RKO (cell line): ENCODE data around the gene ST8SIA6.
"Not testable (repeated sequence)": the region's sequence is repeated elsewhere in the genome, so short reads cannot be mapped to it uniquely, and the experiment has no call there.

ENCODE experiments used
- DNase-seq: peaks from one replicate; pipeline ENCODE4 v3.0.0-alpha.2; 2016; ENCODE audit warnings: low spot score

The ST8SIA6 gene

GRCh38 chr10:17344206-17344605, 110.2 kb downstream of the ST8SIA6 start:
- no peak for DNase-seq

- no peak for DNase-seq
Measured at GRCh38 chr10:17343118-17343517, 111.3 kb downstream of the ST8SIA6 start.

- peak; percentile 48 for DNase-seq
Measured at GRCh38 chr10:17340144-17340829, 114.1 kb downstream of the ST8SIA6 start.

- DNase-seq = peak; percentile 86
Measured at GRCh38 chr10:17335065-17335464, 119.3 kb downstream of the ST8SIA6 start.

GRCh38 chr10:17330501-17330900, 123.9 kb downstream of the ST8SIA6 start:
- DNase-seq = no peak

GRCh38 chr10:17326377-17326776, 128.0 kb downstream of the ST8SIA6 start:
- DNase-seq = no peak

GRCh38 chr10:17321957-17322356, 132.4 kb downstream of the ST8SIA6 start:
- not testable (repeated sequence) for DNase-seq

GRCh38 chr10:17316488-17317170, 137.8 kb downstream of the ST8SIA6 start:
- no peak for DNase-seq

GRCh38 chr10:17309435-17309834, 145.0 kb downstream of the ST8SIA6 start:
- no peak for DNase-seq

GRCh38 chr10:17307123-17307522, 147.3 kb downstream of the ST8SIA6 start:
- DNase-seq = no peak

- peak; percentile 14 for DNase-seq
Measured at GRCh38 chr10:17292375-17292774, 162.0 kb downstream of the ST8SIA6 start.

GRCh38 chr10:17290226-17290625, 164.2 kb downstream of the ST8SIA6 start:
- peak; percentile 55 for DNase-seq

GRCh38 chr10:17289763-17290162, 164.6 kb downstream of the ST8SIA6 start:
- no peak for DNase-seq

- DNase-seq = no peak
Measured at GRCh38 chr10:17286562-17287550, 167.5 kb downstream of the ST8SIA6 start.

- DNase-seq = no peak
Measured at GRCh38 chr10:17282311-17282710, 172.1 kb downstream of the ST8SIA6 start.

- no peak for DNase-seq
Measured at GRCh38 chr10:17278607-17279240, 175.7 kb downstream of the ST8SIA6 start.

- no peak for DNase-seq
Measured at GRCh38 chr10:17276756-17277424, 177.5 kb downstream of the ST8SIA6 start.

- DNase-seq = peak; percentile 82
Measured at GRCh38 chr10:17273403-17273802, 181.0 kb downstream of the ST8SIA6 start.

- DNase-seq = no peak
Measured at GRCh38 chr10:17272648-17273047, 181.7 kb downstream of the ST8SIA6 start.
